ENCODE data around the gene PAPSS1.

The PAPSS1 gene

DNA sequence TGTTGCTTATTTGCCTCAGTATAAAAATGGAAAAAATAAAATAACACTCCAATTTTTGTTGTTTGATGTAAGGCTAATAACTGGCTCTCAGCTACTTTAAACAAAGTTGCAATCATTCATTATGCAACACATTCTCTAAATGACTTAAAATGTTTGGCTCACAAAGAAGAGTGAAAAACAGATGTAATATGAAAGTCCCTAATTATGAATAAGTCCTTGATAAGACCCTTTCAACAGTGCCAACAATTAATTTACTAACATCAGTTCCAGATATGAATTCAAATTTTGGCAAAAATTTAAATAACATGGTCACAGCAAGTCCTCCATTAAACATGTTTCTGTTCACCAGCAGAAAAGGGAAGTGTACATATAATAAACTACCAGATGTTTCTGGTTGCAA, 69.8 kb downstream of the PAPSS1 start:
- Histone ChIP-seq H3K36me3 (ENCODE audit: insufficient read depth, low read length) (peaks cover 18% of the 10 kb centered on the region), H3K9ac (ENCODE audit: low read depth, low read length) (no peak overlapping the region), H3K4me3 (ENCODE audit: low read depth in 1 of 2, low read length in 2 of 2) (no peak overlapping the region), H3K4me2 (ENCODE audit: insufficient read depth, low read length) (no peak overlapping the region), H2AFZ (ENCODE audit: low read depth, low read length) (no peak overlapping the region), H3K27me3 (ENCODE audit: insufficient read depth, low read length, poor library complexity) (no peaks in the 10 kb centered on the region), H3K79me2 (ENCODE audit: insufficient read depth, low read length) (no peaks in the 10 kb centered on the region), H4K20me1 (ENCODE audit: insufficient read depth, low read length) (no peaks in the 10 kb centered on the region), H3K4me1 (ENCODE audit: insufficient read depth, low read length) (no peaks in the 10 kb centered on the region), H3K9me3 (ENCODE audit: insufficient read depth, low read length, severe bottlenecking) (no peaks in the 10 kb centered on the region), H3K27ac (ENCODE audit: low read length) (no peak overlapping the region)
- no peak for DNase-seq
- no peak for ATAC-seq (ENCODE audit: insufficient read depth, low read depth)
- TF ChIP-seq EZH2 (IDR thresholded peaks at IDR 0.05; ENCODE audit: borderline replicate concordance, low read depth, low read length, severe bottlenecking), result no peak
- TF ChIP-seq, protein P1, sequence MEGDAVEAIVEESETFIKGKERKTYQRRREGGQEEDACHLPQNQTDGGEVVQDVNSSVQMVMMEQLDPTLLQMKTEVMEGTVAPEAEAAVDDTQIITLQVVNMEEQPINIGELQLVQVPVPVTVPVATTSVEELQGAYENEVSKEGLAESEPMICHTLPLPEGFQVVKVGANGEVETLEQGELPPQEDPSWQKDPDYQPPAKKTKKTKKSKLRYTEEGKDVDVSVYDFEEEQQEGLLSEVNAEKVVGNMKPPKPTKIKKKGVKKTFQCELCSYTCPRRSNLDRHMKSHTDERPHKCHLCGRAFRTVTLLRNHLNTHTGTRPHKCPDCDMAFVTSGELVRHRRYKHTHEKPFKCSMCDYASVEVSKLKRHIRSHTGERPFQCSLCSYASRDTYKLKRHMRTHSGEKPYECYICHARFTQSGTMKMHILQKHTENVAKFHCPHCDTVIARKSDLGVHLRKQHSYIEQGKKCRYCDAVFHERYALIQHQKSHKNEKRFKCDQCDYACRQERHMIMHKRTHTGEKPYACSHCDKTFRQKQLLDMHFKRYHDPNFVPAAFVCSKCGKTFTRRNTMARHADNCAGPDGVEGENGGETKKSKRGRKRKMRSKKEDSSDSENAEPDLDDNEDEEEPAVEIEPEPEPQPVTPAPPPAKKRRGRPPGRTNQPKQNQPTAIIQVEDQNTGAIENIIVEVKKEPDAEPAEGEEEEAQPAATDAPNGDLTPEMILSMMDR (IDR thresholded peaks at IDR 0.05; ENCODE audit: borderline replicate concordance, extremely low read depth, low read length, poor library complexity, severe bottlenecking), result no peak

DNA sequence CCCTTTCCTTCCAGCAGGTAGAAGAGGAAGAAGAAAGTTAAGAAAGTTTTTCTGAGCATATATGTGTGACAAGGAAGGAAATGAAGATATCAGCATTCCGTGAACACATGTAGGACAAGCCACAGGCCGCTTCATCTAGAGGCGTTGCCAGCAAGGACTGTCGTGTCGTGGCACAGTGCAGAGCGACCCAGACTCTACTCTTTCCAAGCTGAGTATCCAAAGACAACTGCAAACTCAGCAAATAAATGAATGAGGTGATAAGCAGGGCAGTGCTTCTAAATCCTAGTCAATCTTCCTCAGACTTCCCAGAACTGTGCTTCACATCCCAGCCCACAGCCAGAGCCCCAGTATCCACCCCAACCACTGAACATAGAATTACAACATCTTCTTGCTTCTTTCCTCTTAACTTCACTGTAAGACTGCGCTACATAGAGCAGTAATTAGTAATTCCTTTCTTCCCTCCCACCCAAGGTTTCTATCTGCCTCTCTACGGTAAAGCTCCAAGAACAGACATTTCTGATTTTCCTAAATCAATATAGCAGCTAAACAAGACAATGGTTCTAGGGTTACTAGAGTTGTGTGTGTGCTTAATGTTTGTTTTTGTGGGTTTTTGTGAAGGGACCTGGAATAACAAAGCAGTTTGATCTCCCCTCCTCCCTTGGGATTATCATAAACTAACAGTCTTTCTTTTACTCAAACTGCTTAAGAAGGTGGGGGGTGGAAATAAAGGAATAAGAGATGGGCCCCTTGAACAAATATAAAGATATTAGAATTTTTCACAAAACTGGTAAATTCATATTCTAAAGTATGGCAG, 71.6 kb downstream of the PAPSS1 start:
- ATAC-seq (ENCODE audit: insufficient read depth, low read depth), result no peak
- DNase-seq, result no peak
- H2AFZ ChIP-seq (ENCODE audit: low read depth, low read length), result no peak overlapping the region
- H3K79me2 ChIP-seq (ENCODE audit: insufficient read depth, low read length), result no peaks in the 10 kb centered on the region
- no peak overlapping the region for H3K9ac ChIP-seq (ENCODE audit: low read depth, low read length)
- TF ChIP-seq, protein P1 (IDR thresholded peaks at IDR 0.05; ENCODE audit: borderline replicate concordance, extremely low read depth, low read length, poor library complexity, severe bottlenecking), result no peak
- H3K4me3 ChIP-seq (ENCODE audit: low read depth in 1 of 2, low read length in 2 of 2), result no peak overlapping the region
- H3K4me1 ChIP-seq (ENCODE audit: insufficient read depth, low read length), result no peaks in the 10 kb centered on the region
- H3K36me3 ChIP-seq (ENCODE audit: insufficient read depth, low read length), result peaks cover 26% of the 10 kb centered on the region
- H3K4me2 ChIP-seq (ENCODE audit: insufficient read depth, low read length), result no peak overlapping the region
- H3K9me3 ChIP-seq (ENCODE audit: insufficient read depth, low read length, severe bottlenecking), result no peaks in the 10 kb centered on the region
- no peak overlapping the region for H3K27ac ChIP-seq (ENCODE audit: low read length)
- H3K27me3 ChIP-seq (ENCODE audit: insufficient read depth, low read length, poor library complexity), result no peaks in the 10 kb centered on the region
- no peaks in the 10 kb centered on the region for H4K20me1 ChIP-seq (ENCODE audit: insufficient read depth, low read length)

DNA sequence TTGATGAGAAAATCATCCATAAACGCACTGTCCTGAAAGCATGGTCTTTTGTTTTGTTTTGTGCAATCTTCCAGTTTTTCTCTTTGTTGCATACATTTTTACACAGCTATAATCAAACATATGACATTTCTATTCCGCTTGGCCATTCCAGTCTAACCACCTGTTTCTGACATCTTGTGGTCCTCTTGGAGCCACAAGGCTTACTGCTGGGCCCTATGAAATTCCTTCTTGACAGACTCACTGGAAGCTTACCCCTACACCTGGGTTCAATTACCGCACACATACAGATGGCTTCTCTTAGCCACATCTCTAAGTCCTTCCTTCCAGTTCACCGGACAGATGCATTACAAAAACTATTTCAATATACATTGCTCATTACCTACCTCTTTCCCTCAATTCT, 72.4 kb downstream of the PAPSS1 start:
- H3K4me2 ChIP-seq (ENCODE audit: insufficient read depth, low read length), result no peak overlapping the region
- no peak overlapping the region for H3K27ac ChIP-seq (ENCODE audit: low read length)
- ATAC-seq (ENCODE audit: insufficient read depth, low read depth) (no peak), DNase-seq (no peak)
- H3K4me3 ChIP-seq (ENCODE audit: low read depth in 1 of 2, low read length in 2 of 2), result no peak overlapping the region
- no peaks in the 10 kb centered on the region for H4K20me1 ChIP-seq (ENCODE audit: insufficient read depth, low read length)
- H3K9ac ChIP-seq (ENCODE audit: low read depth, low read length), result no peak overlapping the region
- peaks cover 27% of the 10 kb centered on the region for H3K36me3 ChIP-seq (ENCODE audit: insufficient read depth, low read length)
- no peaks in the 10 kb centered on the region for H3K27me3 ChIP-seq (ENCODE audit: insufficient read depth, low read length, poor library complexity)
- H3K79me2 ChIP-seq (ENCODE audit: insufficient read depth, low read length), result no peaks in the 10 kb centered on the region
- H3K9me3 ChIP-seq (ENCODE audit: insufficient read depth, low read length, severe bottlenecking), result no peaks in the 10 kb centered on the region
- no peak overlapping the region for H2AFZ ChIP-seq (ENCODE audit: low read depth, low read length)
- H3K4me1 ChIP-seq (ENCODE audit: insufficient read depth, low read length), result no peaks in the 10 kb centered on the region
- TF ChIP-seq, protein P1 (IDR thresholded peaks at IDR 0.05; ENCODE audit: borderline replicate concordance, extremely low read depth, low read length, poor library complexity, severe bottlenecking), result no peak
- no peak for TF ChIP-seq EZH2 (IDR thresholded peaks at IDR 0.05; ENCODE audit: borderline replicate concordance, low read depth, low read length, severe bottlenecking)

Measured in DND-41 (cell line).